ENCODE results near the gene GLIPR2. TPM values are rescaled to one million over a fixed set of nuclear protein-coding genes. Genes with fewer than 3 reads are reported as not detected.

GLIPR2 gene
- total and polyA plus RNA-seq, 11 donors: 4.7 to 33.0 (median 7.6) TPM

DNA sequence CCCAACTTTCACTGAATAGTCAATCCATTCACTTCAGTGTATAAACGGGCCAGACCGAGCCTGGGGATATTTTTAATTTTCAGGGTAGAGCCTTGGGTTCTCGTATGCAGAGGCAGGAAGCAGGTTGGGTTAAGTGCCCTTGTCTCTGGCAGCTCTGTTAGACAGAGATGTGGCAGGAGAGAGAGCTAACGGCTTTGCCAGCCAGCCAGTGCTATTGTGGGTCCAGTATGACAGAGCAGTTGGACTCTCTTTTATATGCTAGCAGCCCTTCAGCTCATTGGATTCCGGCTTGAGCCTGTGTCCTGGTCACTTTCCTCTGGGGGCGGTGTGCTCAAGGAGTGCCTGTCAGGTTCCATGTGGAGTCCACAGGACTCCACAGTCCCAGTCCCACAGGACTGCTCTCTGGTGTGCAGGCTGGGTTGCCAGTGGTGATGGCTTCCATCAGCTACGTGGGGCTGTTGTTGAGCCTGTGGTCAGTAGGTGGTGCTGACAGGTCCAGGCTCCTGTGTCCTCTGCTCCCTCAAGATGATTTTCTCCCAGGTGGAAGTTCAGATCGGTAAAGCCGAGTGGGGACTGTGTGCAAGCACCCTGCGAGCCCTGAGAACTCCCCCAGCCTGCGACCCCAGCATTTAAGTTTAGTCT is 68.5 kb downstream of the GLIPR2 start:
- Histone ChIP-seq H3K27me3 (no peaks in the 10 kb centered on the region), H3K4me3 (no peak overlapping the region), H3K9me3 (no peaks in the 10 kb centered on the region), H3K36me3 (peaks cover 0 to 100% (median 95%) of the 10 kb centered on the region in 9 donors), H3K27ac (peak overlapping the region in 4 of 12 donors; percentile 26 to 53 (median 34)), H3K4me1 (peaks cover 0 to 51% (median 36%) of the 10 kb centered on the region in 12 donors)
- ATAC-seq (peak; percentile 43 to 82 (median 74)), DNase-seq (peak in 2 of 5 donors; percentile 42 to 49)
- intact Hi-C loops (cut with DNase I): loop anchor here in 2 of 10 donors (5.0 to 10.0 kb wide), 3 partner anchors 50 to 122 kb away; partner anchors contain the start of gene GNE (in 1 of the 2)
- WGBS, 4 donors: 58 to 68% (median 66%) methylated on average over 10 to 11 of the region's 11 CpGs
- TF ChIP-seq, protein P1, sequence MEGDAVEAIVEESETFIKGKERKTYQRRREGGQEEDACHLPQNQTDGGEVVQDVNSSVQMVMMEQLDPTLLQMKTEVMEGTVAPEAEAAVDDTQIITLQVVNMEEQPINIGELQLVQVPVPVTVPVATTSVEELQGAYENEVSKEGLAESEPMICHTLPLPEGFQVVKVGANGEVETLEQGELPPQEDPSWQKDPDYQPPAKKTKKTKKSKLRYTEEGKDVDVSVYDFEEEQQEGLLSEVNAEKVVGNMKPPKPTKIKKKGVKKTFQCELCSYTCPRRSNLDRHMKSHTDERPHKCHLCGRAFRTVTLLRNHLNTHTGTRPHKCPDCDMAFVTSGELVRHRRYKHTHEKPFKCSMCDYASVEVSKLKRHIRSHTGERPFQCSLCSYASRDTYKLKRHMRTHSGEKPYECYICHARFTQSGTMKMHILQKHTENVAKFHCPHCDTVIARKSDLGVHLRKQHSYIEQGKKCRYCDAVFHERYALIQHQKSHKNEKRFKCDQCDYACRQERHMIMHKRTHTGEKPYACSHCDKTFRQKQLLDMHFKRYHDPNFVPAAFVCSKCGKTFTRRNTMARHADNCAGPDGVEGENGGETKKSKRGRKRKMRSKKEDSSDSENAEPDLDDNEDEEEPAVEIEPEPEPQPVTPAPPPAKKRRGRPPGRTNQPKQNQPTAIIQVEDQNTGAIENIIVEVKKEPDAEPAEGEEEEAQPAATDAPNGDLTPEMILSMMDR (IDR thresholded peaks at IDR 0.05): peak in 5 of 12 donors; percentile 10 to 40 (median 29)
- TF ChIP-seq POLR2A (IDR thresholded peaks at IDR 0.05): no peak

DNA sequence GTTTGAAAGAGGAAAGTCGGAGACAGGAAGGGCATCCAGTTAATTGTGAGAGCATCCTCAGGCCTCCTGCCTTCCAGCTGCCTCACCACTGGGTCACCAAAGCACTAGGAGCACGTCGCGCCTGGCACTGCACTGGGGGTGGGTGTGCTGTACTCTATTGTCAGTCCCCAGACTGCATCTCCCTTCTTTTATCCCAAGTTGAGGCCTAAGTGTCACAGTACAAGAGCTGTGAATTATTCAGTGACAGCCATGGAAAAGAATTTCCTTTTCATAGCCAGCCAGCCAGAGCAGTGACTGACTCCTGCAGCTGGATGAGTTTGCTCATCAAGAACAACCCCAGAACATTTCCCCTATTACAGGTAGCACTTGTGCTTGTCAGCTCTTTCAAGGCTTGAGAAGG is 70.5 kb downstream of the GLIPR2 start:
- intact Hi-C loops (cut with DNase I): loop anchor here in 2 of 10 donors (5.0 to 10.0 kb wide), 3 partner anchors 48 to 120 kb away; partner anchors contain the start of gene GNE (in 1 of the 2)
- peak overlapping the region in 9 of 12 donors; percentile 6 to 50 (median 31) for H3K27ac ChIP-seq
- peaks cover 0 to 100% (median 84%) of the 10 kb centered on the region in 9 donors for H3K36me3 ChIP-seq
- TF ChIP-seq POLR2A (IDR thresholded peaks at IDR 0.05): no peak
- TF ChIP-seq, protein P1 (IDR thresholded peaks at IDR 0.05): no peak
- WGBS, 4 donors: 47 to 74% (median 59%) methylated on average over 4 of the region's 4 CpGs
- DNase-seq (no peak), ATAC-seq (peak in 3 of 4 donors; percentile 17 to 24 (median 19))
- H3K9me3 ChIP-seq: no peaks in the 10 kb centered on the region
- H3K4me1 ChIP-seq: peaks cover 0 to 68% (median 55%) of the 10 kb centered on the region in 12 donors
- H3K27me3 ChIP-seq: no peaks in the 10 kb centered on the region
- no peak overlapping the region for H3K4me3 ChIP-seq

DNA sequence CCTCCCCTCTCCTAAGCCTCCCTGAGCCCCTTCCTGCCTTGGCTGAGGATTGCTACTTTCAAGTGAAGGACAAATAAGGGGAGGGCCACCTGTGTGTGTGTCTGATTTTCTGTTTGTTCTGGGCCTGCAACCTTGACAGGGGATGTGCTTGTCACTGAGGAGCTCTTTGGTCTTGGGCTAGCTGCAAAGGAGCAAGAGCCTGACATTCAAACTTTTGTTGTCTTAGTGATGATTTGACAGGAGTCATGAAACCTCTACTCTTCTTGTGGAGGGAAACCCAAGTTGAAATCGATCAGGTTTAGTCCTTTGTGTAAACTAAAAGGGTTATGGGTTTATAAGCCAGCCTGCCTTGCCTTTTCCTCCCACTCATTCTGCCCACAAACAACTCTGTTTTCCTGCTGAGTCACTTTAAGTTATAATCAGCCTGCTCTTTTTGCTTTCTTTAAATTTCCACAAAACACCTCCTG is 71.0 kb downstream of the GLIPR2 start:
- peak overlapping the region in 9 of 12 donors; percentile 6 to 71 (median 39) for H3K27ac ChIP-seq
- peaks cover 0 to 100% (median 84%) of the 10 kb centered on the region in 9 donors for H3K36me3 ChIP-seq
- no peak for DNase-seq
- H3K4me1 ChIP-seq: peaks cover 0 to 73% (median 60%) of the 10 kb centered on the region in 12 donors
- WGBS, 4 donors: 55 to 63% (median 63%) methylated on average over 1 of the region's 1 CpG
- no peak overlapping the region for H3K4me3 ChIP-seq
- intact Hi-C loops (cut with DNase I): loop anchor here in 2 of 10 donors (5.0 to 10.0 kb wide), 3 partner anchors 47 to 120 kb away; partner anchors contain the start of gene GNE (in 1 of the 2)
- no peaks in the 10 kb centered on the region for H3K9me3 ChIP-seq
- no peaks in the 10 kb centered on the region for H3K27me3 ChIP-seq
- no peak for ATAC-seq
- no peak for TF ChIP-seq POLR2A (IDR thresholded peaks at IDR 0.05)
- TF ChIP-seq, protein P1 (IDR thresholded peaks at IDR 0.05): no peak

Data from heart left ventricle (tissue), 16 donors.